Stimulated activated CD8-positive, alpha-beta memory T cell treated with anti-CD3 and anti-CD28 coated beads, Interleukin-12 subunit alpha, Interleukin-12 subunit beta, amount 100 ng/mL, for 1 hour (primary cell): ENCODE results near the gene EDEM2.
A peak's percentile ranks its signal among the peaks of the same experiment; 100 is the strongest.
"Not testable (repeated sequence)": the region's sequence is repeated elsewhere in the genome, so short reads cannot be mapped to it uniquely, and the experiment has no call there.

Experiments
- DNase-seq: peaks from one replicate; pipeline ENCODE4 v3.0.0-alpha.2; 2020; ENCODE audit warnings: low read depth

EDEM2 gene

GRCh38 chr20:35125753-35126152 is 21.4 kb downstream of the EDEM2 start:
- no peak for DNase-seq

DNA sequence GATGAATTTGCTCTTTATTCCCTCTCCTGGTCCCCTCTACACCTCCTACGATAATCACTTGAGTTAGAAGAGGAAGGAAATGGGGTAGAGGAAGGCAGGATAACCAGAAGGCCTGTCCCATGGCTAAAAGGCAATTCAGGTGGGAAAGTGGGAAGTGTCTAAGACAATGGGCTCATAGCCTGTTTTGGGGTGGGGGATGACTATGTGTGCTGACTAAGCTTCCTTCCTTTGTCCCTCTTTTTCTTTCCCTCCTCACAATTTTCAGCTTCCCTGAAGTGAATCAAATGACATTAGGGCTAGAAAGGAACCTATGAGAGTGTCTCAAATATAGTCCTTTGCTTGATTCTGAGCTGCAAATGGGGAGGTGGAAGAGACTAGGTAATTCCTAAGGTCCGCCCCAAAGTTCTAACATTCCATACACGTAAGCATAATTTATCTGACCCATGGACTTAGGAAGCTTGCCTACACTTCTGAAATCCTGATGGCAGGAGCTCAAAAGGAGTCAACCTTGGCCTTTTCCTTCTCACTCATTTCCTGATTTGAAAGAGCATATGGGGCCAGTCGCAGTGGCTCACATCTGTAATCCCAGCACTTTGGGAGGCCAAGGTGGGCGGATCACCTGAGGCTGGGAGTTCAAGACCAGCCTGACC is 24.3 kb downstream of the EDEM2 start:
- DNase-seq, result no peak

- no peak for DNase-seq
These were observed 25.9 kb downstream of the EDEM2 start for GRCh38 chr20:35121186-35121585.

DNA sequence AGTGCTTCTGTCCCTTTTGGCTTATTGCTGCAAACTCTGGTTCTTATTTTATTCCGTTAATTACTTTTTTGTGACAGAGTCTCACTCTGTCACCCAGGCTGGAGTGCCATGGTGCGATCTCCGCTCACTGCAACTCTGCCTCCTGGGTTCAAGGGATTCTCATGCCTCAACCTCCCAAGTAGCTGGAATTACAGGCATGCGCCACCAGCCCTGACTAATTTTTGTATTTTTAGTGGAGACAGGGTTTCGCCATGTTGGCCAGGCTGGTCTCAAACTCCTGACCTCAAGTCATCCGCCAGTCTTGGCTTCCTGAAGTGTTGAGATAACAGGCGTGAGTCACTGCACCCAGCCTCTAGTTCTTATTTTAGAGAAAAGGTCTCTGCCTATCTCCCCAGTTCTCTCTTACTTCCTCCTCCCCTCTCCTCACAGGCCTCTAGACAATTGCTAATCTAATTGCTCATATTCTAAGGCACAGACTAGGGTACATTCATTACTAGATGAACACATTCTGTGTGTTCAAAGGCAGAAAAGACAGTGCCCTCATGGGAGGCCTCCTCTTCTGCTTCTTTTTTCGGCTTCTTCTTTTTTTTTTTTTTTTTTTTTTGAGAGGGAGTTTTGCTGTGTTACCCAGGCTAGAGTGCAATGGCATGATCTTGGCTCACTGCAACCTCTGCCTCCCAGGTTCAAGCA is 27.0 kb downstream of the EDEM2 start:
- DNase-seq, result no peak

DNA sequence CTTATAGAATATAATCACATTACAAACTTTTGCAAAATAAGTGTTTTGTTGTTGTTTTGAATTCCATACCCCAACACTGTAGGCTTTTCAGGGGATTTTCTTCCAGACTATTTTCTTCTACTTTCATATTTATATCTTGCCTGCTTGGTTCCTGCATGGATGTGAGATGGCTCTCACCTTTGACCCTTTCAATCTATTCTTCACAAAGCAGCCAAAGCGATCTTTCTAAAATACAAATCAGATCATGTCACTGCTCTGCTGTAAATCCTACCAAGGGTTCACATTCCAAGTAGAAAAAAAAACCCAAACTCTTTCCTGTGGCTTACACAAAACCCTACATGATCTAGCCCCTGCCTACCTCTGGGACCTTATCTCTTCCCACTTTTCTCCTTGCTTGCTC is 29.5 kb downstream of the EDEM2 start:
- DNase-seq, result no peak

GRCh38 chr20:35117196-35117595 is 29.9 kb downstream of the EDEM2 start:
- no peak for DNase-seq

- DNase-seq, result no peak
These were observed 30.9 kb downstream of the EDEM2 start for GRCh38 chr20:35116258-35116657.

GRCh38 chr20:35115606-35116005 is 31.5 kb downstream of the EDEM2 start:
- DNase-seq, result no peak

- not testable (repeated sequence) for DNase-seq
These were observed 34.9 kb downstream of the EDEM2 start for GRCh38 chr20:35112276-35112675.

DNA sequence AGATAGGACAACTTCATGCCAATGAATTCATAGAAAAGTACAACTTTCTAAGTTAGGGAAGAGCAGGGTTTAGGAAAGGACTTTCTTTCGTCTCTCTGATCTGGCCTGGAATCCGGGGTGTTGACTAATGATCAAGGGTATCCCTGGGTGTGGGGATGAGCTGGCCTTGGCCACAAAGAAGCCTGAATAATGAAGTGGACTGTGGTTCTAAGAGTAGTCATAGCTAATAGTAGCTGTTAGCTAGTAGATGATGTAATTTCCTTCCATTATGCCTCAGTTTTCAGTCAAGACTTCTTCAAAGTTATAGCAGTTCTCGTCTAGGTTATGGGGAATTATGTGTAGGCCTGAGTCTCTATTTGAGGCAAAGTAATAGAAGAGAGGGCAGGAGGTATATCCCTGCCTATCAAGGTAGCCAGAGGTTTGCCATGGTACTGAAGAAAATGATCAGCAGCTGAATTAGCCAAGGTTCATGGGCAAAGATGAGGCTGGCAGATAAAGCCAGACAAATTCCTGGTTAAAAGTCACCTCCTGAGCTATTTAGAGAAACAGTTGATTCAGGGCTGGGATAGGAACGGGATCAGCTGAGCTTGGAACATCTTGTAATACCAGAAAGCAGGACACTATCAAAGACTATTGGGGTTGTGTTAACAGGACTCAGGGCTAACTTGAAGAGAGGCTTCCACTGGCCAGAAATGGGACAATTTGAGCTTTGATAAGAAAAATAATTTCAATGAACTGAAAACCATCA is 35.8 kb downstream of the EDEM2 start:
- DNase-seq, result no peak

- DNase-seq, result no peak
These were observed 38.2 kb downstream of the EDEM2 start for GRCh38 chr20:35108921-35109320.

DNA sequence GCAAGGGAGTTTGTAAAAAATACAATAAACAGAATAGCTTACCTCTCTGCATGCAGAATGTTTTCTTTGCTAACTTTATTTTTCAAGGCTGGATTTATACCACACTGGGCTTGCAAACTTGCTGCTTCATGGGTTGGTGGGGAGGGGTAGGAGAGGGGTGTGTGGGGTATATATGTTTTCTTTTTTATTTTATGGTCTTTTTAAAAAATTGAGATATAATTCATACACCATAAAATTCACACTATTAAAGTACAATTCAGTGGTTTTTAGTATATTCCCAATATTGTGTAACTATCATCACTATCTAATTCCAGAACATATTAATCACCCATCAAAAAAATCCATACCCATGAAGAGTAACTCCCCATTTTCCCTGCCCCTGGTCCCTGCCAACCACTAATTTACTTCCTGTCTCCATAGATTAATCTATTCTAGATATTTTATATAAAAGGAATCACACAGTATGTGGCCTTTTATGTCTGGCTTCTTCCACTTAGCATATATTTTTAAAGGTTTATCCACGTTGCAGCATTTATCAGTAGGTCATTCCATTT is 40.2 kb downstream of the EDEM2 start:
- DNase-seq, result no peak

DNA sequence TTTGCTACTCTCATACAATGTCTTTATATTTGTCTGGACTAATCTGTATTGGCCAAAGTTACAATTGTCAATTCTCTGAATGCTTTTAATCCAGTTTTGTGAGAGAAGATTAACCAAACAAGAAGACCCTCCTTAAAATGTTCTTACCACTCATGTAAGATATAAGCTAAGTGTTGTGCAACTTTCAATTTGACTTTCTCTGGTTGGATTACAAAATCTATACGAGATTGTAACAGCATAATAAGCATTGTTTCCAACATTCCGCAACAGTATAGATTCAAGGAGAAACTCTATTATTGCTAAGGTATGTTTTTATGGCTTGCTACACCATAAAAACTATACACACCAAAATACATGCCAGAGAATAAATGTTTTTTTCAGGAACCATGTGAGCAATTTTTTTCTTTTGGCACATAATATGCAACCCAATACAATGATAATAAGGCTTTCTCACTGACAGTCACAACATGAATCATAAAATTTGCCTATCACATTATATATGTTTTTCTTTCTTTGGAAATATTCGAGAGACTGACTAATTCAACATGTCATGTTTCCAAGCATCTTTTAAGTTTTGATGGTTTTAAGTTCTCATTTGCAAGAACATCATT is 42.3 kb downstream of the EDEM2 start:
- DNase-seq, result no peak

DNA sequence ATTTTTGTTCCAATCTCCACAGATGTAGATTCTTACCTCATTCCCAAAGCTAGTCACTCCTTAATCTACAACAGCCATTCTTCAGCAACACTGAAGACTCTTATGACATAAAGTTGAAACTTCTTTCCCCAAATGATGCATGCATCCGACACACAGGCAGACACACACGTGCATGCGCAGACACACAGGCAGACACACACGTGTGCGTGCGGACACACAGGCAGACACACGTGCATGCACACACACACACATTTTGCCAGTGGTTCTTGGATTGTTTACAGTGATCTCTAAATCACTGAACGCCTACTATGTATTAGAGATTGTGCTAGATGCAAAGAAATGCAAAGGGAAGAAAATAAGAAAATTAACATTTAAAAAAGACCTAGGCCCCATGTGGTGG is 45.5 kb downstream of the EDEM2 start:
- no peak for DNase-seq

- DNase-seq, result no peak
These were observed 53.8 kb downstream of the EDEM2 start for GRCh38 chr20:35093267-35093884.

- DNase-seq, result peak; percentile 79
These were observed 54.4 kb downstream of the EDEM2 start, which contains the start of gene TRPC4AP for GRCh38 chr20:35092524-35093266. Gene TRPC4AP (minus strand): TSS chr20:35092807. CDS start chr20:35092781, 26 bp downstream.

- no peak for DNase-seq
These were observed 55.2 kb downstream of the EDEM2 start for GRCh38 chr20:35091816-35092523.

GRCh38 chr20:35088231-35089145 is 58.6 kb downstream of the EDEM2 start:
- DNase-seq, result no peak

DNA sequence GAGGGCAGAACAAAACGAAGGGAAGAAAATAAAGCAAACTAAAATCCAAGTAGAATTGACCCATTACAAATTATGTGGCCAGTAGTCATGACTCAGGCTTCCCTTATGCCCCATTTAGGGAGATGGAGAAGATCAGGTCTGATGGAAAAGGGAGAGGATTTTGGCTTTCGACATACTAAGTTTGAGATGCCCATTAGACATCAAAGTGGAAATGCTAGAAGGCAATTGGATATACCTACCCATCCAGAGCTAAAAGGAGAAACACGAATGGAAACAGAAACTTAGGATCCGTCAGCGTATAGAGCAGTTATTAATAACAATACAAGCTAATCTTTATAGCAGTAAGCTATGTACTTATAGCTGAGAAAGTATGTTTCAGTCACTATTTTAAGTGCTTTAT is 59.3 kb downstream of the EDEM2 start:
- DNase-seq, result no peak
